Activated CD8-positive, alpha-beta memory T cell treated with anti-CD3 and anti-CD28 coated beads for 48 hours (primary cell): Measurements from ENCODE around the gene ZNF554.
A peak's percentile ranks its signal among the peaks of the same experiment; 100 is the strongest.

ENCODE experiments used
- DNase-seq, 3 experiments: peaks; one replicate each; pipeline ENCODE4 v3.0.0-alpha.2; 2020; ENCODE audit warnings: low read depth in 2 of 3, low spot score in 2 of 3

The ZNF554 gene

DNA sequence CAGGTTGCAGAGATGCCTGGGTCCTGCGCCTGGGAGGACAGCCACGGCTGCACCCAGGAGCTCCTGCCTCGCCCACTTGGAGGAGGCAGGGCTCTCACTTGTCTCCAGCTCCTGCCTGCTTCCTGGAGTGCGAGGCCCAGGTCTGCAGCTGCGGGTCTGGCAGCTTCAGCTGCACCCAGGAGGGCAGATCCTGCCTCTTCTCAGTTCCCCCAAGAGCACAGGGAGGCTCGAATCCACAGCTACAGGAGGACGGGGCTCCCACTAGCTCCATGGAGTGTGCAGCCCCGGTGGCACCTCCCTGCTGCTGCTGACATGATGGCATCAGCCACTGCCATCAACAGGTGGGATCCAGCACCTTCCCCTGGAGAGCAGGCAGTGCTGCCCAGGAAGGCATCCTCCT lies 4.5 kb downstream of the ZNF554 start:
- DNase-seq, result no peak

DNA sequence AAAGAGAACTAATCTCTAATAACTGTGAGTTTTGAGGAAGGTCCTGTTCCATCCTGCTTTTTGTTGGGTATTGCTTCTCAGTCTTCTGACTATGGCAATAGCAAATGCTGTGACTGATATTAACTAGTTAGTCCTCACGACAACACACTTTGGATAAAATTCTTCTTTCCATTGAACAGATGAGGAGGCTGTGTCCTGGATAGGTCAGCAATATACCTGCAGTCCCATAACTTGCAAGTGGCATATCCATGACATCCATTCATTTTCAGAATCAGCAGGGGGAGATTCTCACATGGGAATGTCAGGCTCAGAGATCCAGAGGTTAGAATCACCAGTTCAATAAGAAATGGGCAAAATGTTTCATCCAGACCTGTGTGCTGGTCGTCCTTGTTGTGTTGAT lies 7.4 kb downstream of the ZNF554 start:
- no peak for DNase-seq

DNA sequence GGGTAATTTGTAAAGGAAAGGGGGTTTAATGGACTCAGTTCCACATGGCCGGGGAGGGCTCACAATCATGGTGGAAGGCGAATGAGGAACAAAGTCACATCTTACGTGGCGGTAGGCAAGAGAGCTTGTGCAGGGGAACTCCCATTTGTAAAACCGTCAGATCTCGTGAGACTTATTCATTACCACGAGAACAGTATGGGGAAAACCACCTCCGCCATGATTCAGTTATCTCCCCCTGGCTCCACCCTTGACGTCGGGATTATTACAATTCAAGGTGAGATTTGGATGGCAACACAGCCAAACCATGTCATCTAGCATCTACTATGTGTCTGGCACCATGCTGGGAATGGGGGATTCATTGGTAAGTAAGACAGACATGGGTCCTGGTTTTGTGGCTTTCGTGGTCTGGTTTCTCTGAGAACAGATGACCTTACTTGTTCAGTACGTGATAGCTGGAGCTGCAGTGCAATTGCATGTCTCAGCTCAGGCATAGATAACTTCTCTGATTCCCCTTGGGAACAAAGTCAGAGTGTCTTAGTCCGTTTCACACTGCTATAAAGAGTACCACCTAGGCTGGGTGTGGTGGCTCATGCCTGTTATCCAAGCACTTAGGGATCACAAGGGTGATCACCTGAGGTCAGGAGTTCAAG lies 8.3 kb downstream of the ZNF554 start:
- no peak for DNase-seq

DNA sequence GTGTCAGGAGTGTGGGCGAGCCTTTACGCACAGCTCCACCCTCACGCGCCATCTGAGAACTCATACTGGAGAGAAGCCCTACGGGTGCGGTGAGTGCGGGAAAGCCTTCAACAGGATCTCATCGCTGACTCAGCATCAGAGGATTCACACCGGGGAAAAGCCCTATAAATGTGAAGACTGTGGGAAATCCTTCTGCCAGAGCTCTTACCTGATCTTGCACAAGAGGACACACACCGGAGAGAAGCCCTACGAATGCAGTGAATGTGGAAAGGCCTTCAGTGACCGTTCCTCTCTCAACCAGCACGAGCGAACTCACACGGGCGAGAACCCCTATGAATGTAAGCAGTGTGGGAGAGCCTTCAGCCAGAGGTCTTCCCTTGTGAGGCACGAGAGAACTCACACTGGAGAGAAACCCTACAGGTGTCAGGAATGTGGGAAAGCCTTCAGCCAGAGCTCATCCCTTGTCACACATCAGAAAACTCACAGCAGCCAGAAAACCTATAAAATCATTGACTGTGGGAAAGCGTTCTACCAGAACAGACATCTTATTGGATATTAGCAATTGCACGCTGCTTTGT lies 14.7 kb downstream of the ZNF554 start:
- no peak for DNase-seq

DNA sequence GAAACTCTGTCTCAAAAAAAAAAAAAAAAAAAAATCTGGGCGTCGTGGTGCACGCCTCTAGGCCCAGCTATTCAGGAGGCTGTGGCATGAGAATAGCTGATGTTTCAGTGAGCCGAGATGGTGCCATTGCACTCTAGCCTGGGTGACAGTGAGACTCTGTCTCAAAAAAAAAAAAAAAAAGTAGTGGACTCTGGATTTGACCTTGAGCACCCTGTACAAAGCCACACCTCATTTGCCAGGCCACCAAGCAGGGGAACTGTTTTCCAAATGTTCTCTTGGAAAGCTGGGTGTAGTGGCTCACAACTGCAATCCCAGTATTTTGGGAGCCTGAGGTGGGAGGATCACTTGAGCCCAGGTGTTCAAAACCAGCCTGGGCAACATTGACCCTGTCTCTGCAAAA lies 17.8 kb downstream of the ZNF554 start:
- no peak for DNase-seq

DNA sequence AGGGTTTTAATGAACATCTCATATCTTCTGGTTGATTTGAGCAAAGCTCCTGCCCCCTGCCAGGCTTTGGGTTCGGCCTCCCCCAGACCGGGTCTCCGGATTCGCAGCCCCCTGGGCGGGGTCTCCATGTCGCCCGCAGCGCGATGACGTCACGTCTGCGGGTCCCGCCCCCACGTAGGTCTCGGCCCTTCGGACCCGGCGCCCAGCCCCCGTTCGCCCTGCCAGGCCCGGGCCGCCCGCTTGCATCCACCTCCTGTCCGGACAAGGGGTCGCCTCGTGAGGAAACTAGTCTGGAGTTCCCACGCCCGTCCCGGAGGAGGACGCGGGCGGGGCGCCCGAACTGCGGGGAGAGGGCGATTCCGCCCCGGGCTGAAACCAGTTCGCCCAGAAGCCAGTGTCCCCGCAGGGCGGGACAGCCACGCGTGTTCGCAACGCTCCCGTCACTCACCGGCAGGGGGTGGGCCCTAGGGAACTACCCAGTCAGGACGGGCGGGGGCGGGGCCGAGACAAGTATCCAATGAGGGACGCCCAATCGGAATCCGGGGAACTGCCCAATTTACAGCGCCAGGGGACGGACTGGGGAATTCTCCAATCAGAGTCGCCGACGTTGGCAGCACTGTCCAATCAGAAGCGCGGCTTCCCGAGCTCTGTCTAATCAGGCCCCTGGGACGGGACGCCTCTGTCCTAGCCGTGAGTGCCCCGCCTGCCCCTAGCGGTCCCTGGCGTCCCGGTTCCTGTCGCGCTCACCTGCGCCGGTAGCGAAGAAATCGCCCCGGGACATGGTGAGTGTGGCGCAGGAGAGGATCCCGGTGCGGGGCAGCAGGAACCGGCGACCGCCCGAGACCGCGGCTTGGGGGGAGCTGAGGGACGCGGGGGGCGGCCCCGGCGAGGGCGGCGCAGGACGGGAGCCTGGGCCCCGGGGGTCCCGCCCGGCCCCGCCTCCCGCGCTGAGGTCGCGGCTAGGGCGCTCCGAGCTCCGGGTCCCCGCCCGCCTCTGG lies 21.4 kb downstream of the ZNF554 start, which contains the start of gene ZNF555:
ZNF555 (plus strand) TSS at position 682 of the 998 bp plus-strand sequence; CDS start at position 780, 98 bp downstream.
- peak; percentile 79 to 96 (median 87) for DNase-seq

DNA sequence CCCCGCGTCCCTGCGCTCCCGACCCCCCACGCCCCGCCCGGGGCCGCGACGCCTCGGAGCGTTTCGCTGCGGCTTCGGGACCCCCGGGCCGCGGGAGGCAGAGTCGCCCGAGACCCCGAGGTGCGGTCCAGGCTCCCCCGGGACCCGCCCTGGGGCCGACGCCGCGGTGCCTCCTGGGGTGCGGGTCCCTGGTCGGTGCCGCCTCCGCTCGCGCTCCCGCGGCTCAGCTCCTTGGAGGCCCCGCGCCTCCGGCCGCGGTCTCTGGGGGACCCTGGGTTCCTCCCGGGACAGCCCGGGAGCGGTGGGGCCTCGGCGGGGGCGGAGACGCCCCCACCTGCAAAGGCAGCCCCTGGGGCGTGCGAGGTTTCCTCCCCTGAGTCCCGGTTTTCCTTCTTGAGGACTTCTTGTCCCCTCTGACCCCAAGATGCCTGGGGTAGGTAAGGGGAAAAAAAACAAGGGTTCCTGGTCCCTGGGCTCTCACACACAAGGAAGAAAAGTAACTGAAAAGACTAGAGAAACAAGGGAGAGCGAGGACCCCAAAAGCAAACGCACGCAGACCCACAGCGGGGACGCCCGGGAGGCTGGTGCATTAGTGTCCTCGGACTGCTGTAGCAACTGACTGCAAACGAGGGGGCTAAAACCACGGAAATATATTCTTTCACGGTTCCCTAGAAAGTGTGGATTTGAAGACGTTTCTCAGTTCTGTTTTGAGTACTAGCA lies 22.3 kb downstream of the ZNF554 start:
- no peak for DNase-seq

DNA sequence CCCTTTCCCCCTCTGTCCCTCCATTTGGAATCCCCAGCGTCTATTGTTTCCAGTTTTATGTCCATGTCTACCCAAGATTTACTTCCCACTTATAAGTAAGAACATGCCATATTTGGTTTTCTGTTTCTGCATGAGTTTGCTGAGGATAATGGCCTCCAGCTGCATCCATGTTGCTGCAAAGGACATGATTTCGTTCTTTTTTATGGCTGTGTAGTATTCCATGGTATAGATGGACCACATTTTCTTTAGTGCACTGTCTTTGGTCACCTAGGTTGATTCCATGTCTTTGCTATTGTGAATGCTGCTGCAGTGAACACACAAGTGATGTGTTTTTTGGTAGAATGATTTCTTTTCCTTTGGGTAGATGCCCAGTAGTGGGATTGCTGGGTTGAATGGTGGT lies 25.4 kb downstream of the ZNF554 start:
- DNase-seq, result no peak

DNA sequence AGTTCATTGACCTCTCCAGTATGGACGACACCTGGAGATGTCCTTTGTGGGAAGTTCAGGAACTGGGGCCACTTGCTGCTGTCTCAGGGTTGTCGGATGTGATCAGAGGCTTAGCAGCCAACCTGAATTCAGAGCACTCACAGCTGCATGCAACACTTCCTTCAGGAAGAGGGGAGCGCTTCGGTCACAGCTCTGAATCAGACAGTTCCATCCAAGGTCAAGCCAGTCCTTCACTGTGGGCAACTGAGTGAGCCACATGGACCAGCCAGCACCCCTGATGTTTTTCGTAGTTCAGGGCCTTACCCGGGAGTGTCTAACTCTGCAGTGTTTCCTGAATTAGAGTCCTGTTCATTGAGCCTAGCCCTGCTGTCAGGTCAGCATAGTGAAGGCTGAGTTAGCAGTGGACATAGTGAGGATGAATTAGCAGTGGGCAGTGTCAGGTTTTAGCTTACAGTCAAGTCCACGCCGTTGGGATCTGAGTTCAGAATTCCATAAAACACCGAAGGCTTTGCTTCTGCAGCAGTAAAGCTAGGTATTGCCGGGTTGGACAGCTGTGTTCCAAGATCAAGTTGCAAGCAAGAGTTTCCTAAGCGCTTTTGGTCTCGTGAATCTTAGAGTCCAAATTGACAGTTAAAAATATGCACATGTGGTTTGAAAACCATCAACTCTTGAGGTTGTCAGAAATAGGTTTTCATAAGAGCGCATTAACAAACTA lies 26.7 kb downstream of the ZNF554 start:
- DNase-seq, result no peak

DNA sequence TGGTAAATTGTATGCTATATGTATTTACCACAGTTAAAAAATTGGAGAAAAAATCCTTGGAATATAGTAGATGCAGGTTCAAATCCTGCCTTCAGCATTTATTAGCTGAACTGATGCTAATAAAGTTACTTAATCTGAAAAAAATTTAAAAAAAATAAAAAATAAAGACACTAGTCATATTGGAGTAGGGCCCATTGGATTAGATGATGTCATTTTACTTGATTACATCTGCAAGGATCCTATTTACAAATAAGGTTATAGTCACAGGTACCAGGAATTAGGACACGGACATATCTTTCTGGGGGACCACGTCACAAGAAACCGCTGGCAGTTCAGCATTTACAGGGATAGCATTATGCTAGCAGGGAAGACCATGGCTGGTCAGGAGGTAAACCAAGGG lies 27.8 kb downstream of the ZNF554 start:
- DNase-seq, result no peak

DNA sequence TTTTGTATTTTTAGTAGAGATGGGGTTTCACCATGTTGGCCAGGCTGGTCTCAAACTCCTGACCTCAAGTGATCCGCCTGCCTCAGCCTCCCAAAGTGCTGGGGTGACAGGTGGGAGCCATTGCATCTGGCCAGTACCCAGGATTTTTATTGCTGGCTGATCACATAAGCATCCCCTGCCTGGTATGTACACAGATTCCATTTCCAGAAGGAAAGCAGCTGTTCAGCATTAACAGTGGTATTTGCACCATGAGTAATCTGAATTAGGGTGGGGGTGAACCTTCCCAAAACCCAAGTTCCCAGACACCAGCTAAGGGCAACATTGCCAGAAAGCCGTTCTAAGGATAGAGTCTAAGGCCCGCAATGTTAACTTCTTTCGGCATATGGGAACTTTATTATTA lies 28.9 kb downstream of the ZNF554 start:
- DNase-seq, result no peak

DNA sequence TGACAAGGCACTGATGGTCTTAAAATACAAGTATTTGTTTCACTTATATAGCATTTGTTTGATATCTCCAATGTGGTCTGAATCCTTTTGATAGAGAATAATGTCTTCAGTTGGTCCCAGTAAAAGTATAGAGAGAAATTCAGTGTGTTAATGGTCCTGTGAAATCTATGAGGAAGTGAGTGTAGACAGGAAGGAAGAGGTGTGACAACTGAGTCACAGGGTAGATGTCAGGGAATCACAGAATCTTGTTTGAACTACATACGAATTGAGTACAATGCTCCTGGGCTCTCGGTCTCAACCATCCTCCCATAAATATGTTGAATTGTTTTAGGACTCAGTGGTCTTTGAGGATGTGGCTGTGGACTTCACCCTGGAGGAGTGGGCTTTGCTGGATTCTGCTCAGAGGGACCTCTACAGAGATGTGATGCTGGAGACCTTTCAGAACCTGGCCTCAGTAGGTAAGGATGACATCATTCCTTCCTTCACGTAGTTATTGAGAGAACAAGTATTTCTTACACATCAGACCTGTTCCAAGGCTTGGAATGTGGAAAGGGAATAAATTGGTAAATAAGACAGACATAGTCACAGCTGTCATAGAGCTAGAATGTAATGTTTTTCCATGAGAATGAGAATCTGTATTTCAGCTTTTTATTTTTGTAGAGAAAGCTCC lies 30.7 kb downstream of the ZNF554 start:
- no peak for DNase-seq

DNA sequence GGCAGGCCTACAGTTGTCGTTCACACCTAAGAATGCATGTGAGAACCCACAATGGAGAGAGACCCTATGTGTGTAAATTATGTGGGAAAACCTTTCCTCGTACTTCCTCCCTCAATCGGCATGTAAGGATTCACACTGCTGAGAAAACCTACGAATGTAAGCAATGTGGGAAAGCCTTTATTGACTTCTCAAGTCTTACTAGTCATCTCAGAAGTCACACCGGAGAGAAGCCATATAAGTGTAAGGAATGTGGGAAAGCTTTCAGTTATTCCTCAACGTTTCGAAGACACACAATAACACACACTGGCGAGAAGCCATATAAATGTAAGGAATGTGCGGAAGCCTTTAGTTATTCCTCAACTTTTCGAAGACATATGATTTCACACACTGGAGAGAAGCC lies 32.9 kb downstream of the ZNF554 start:
- DNase-seq, result no peak

DNA sequence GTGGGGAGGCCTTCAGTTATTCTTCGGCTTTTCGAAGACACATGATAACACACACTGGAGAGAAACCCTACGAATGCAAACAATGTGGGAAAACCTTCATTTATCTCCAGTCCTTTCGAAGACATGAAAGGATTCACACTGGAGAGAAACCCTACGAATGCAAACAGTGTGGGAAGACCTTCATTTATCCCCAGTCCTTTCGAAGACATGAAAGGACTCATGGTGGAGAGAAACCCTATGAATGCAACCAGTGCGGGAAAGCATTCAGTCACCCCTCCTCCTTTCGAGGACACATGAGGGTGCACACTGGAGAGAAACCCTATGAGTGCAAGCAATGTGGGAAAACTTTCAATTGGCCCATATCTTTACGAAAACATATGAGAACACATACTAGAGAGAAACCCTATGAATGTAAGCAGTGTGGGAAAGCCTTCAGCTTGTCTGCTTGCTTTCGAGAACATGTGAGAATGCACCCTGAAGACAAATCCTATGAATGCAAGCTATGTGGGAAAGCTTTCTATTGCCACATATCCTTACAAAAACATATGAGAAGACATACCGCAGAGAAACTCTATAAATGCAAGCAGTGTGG lies 33.4 kb downstream of the ZNF554 start:
- DNase-seq, result no peak

DNA sequence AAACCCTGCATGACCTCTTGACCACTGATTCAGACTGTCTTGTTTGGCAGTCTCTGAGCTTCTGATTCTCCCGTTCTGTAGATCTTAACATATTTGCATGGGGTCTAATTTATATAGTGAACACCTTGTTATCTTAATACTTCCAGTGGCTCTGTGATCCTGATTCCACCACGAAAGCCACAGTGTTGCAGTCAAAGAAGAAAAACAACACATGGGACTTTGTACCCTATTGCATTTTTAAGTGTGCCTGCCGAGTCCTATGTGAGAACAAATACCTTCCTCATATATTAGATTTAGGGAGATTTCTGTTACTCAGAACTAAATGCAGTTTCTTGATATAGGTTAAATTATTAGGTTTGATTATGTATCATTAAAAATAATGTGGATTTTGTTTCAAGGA lies 35.2 kb downstream of the ZNF554 start:
- DNase-seq, result no peak

DNA sequence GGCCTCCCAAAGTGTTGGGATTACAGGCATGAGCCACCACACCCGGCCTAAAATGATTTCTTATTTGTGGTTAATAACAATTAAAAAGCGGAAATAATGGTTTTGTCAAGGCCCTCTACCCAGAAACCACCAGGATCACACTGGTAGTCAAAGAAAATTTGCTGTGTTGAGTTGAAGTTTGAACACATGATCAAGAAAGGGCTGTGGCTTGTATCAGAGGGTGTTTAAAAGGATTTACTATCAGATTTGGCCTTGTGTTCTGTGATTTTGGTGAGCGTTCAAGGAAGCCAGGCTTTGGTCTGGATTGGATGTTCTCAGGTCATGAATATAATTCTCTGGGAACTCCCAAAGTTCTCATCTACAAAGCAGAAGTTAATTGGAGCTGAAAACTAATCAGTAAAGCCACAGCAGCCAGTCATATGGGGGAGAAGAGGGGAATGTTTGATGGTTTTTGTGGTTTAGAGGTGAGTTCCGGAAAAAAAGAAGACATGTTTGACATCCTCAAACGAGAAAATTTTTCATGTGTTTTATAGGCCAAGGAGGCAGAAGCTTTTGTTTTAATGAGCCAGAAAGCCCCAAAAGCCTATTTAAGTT lies 36.9 kb downstream of the ZNF554 start:
- no peak for DNase-seq

DNA sequence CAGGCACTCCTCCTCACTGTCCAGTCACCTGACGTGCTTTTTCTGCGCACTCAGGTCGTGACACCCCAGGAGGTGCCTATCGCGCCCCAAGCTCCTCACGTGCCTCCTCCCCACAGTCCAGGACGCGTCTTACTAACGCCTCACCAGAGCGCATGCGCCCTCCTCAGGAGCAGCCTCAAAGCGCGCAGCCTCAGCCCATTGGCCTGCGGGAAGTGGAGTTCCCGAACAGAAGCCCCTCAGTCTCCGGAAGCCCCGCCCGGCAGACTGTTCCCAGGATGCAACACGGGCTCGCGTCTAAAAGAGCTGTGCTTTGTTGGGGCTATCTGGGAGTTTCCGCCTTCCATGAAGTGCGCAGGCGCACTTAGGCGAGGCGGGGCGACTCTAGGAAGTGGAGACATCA lies 39.2 kb downstream of the ZNF554 start:
- no peak for DNase-seq

DNA sequence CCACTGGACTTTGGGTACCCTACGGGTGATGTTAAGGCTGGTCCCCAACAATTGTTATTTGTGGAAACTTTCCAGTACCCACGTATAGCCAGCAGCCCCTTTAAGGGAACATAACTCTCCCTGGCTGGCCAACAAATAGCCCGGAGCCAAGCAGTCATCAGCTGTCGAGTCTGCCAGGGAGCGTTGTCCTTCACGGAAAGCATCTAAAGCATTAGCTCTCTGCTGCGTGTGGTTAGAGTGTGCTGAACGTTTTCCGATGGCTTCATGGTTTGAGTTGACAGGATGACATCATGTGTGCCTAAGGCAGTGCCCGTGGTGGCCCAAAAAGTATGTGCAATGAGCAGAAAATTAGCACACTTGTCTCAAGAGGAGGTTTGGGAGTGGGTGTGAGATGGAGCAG lies 44.1 kb downstream of the ZNF554 start:
- no peak for DNase-seq

DNA sequence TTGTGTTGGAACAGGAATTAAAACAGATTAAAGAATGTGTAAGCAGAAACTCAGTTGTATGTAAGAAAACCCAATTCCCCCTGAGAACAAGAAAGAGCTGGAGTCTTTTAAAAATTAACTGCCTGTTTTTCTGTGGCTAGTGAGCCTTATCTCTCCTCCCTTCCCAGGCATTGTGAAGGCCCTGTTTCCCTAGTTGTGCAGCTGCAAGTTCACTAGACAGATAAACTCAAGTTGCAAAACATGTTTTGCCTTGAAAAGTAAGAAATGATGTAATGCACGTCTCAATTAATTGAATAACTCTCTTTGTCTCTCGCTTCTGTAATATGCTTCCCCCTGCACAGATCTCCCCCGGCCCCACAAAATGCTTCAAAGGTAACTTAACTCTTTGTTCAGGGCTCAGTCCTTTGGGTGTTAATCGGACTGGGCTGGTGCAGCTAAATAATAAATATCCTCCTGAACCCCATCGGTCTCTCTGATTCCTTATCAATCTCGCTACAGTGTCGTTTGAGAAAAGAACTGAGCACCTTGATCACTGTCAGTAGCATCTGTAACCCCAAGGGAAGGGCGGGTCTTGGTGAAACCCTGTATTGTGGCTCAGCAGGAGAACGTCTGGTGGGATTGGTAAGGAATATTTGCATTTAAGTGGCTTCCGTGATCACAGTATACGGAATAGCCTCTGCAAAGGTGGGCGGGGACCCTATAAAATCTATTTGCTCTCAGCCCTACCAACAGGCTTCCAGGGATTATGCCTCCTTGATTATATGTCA lies 45.8 kb downstream of the ZNF554 start:
- no peak for DNase-seq
